Body of pancreas (tissue), 4 donors: ENCODE measurements around the gene TBC1D4. TPM values are rescaled to one million over a fixed set of nuclear protein-coding genes. Genes with fewer than 3 reads are reported as not detected.
A peak's percentile ranks its signal among the peaks of the same experiment; 100 is the strongest.

Experiments
- ATAC-seq: fragments of 150-250 bp; one replicate; pipeline ENCODE4 v1.9.1; 2016
- DNase-seq, 4 donors: peaks; one replicate each; pipeline ENCODE4 v3.0.0-alpha.2; 2019
- H3K27ac ChIP-seq, 4 donors: fragments of 200-600 bp; sonication (generic); 1 replicate in 3 of 4; 2 replicates in 1 of 4; pipeline versions ENCODE4 v1.5.1 to v1.6.1; 2016 to 2019; ENCODE audit warnings: mild to moderate bottlenecking in 1 of 4, mixed read lengths in 1 of 4, moderate library complexity in 1 of 4
- H3K27me3 ChIP-seq, 2 donors: fragments of 200-600 bp; sonication (generic); one replicate each; pipeline ENCODE4 v1.6.0; 2016; ENCODE audit warnings: mild to moderate bottlenecking in 1 of 2
- H3K36me3 ChIP-seq, 2 donors: fragments of 200-600 bp; sonication (generic); replicated peaks in 1 of 2; 2 replicates each; pipeline ENCODE4 v1.5.1; 2016; ENCODE audit warnings: low read depth in 2 of 2; ENCODE audit not compliant: insufficient read depth in 1 of 2
- H3K4me1 ChIP-seq: fragments of 200-600 bp; sonication (generic); one replicate; pipeline ENCODE4 v1.6.0; 2016
- H3K4me3 ChIP-seq, 2 donors: fragments of 200-600 bp; sonication (generic); 1 replicate in 1 of 2; 2 replicates in 1 of 2; pipeline ENCODE4 v1.5.1; 2016 to 2019
- H3K9me3 ChIP-seq, 3 donors: fragments of 200-600 bp; sonication (generic); 1 replicate in 2 of 3; 2 replicates in 1 of 3; pipeline ENCODE4 v1.5.1; 2016
- CTCF ChIP-seq, 7 experiments: fragments of 450-650 bp in 4 of 7; fragments of 200-600 bp in 3 of 7; sonication (generic) in 3 of 7; IDR thresholded peaks; one replicate each; pipeline ENCODE4 v1.5.1; 2016 to 2019; ENCODE audit warnings: antibody characterized with exemption in 7 of 7
- POLR2A ChIP-seq, 3 donors: fragments of 450-650 bp; IDR thresholded peaks; one replicate each; pipeline ENCODE4 v1.6.1; 2016; ENCODE audit warnings: antibody characterized with exemption in 3 of 3, mild to moderate bottlenecking in 2 of 3
- WGBS, 2 donors: methylation state at CpG; one replicate each; pipeline ENCODE4 v1.1.5; 2017; 5-methylcytosine and 5-hydroxymethylcytosine counted together
- intact Hi-C: fragments of 100-400 bp; cut with DNase I; formaldehyde crosslinking; loops from one replicate; pipeline ENCODE4 v1.15.1; 2023
- total RNA-seq, 2 donors: library from RNA; depleted of rRNA; stranded (reverse); fragments of >200 nt; gene quantifications; one replicate each; pipeline ENCODE4 v1.1.0, GENCODE V29; 2016

TBC1D4 gene
- total RNA-seq, 2 donors from 2014 or later = 28.3 to 29.7 TPM

GRCh38 chr13:75329097-75329496, 152.9 kb downstream of the TBC1D4 start:
- no peak overlapping the region for H3K4me3 ChIP-seq
- intact Hi-C loops = no loop called here
- 72 to 73% methylated on average over 4 to 5 of the region's 5 CpGs for whole genome bisulfite sequencing, 2 donors
- H3K9me3 ChIP-seq = no peaks in the 10 kb centered on the region
- no peak for TF ChIP-seq POLR2A (IDR thresholded peaks at IDR 0.05)
- TF ChIP-seq CTCF (IDR thresholded peaks at IDR 0.05) = no peak
- DNase-seq = no peak
- no peaks in the 10 kb centered on the region for H3K36me3 ChIP-seq
- H3K27me3 ChIP-seq = no peaks in the 10 kb centered on the region
- no peak for ATAC-seq
- H3K27ac ChIP-seq = no peak overlapping the region
- peaks cover 4% of the 10 kb centered on the region for H3K4me1 ChIP-seq

GRCh38 chr13:75327135-75327510, 154.8 kb downstream of the TBC1D4 start:
- ATAC-seq (no peak), DNase-seq (no peak)
- Histone ChIP-seq H3K36me3 (no peaks in the 10 kb centered on the region), H3K27ac (peak overlapping the region in 3 of 4 donors; percentile 31 to 58 (median 34)), H3K4me3 (no peak overlapping the region), H3K9me3 (no peaks in the 10 kb centered on the region), H3K4me1 (no peaks in the 10 kb centered on the region), H3K27me3 (no peaks in the 10 kb centered on the region)
- WGBS, 2 donors = 53 to 60% methylated on average over 3 of the region's 3 CpGs
- TF ChIP-seq CTCF (IDR thresholded peaks at IDR 0.05) (no peak), POLR2A (IDR thresholded peaks at IDR 0.05) (no peak)
- intact Hi-C loops = no loop called here

- Histone ChIP-seq H3K36me3 (no peaks in the 10 kb centered on the region), H3K27me3 (no peaks in the 10 kb centered on the region), H3K4me1 (no peaks in the 10 kb centered on the region), H3K9me3 (no peaks in the 10 kb centered on the region), H3K4me3 (no peak overlapping the region), H3K27ac (peak overlapping the region in 3 of 4 donors; percentile 31 to 58 (median 34))
- 54 to 70% methylated on average over 21 of the region's 21 CpGs for WGBS, 2 donors
- DNase-seq = no peak
- no peak for TF ChIP-seq POLR2A (IDR thresholded peaks at IDR 0.05)
- TF ChIP-seq CTCF (IDR thresholded peaks at IDR 0.05) = no peak
- peak; percentile 53 for ATAC-seq
- intact Hi-C loops = no loop called here
Measured at GRCh38 chr13:75326173-75327134, 155.5 kb downstream of the TBC1D4 start.

- TF ChIP-seq CTCF (IDR thresholded peaks at IDR 0.05) (no peak), POLR2A (IDR thresholded peaks at IDR 0.05) (no peak)
- Histone ChIP-seq H3K4me3 (no peak overlapping the region), H3K27ac (peak overlapping the region in 1 of 4 donors; percentile 58), H3K36me3 (no peaks in the 10 kb centered on the region), H3K9me3 (no peaks in the 10 kb centered on the region), H3K4me1 (no peaks in the 10 kb centered on the region), H3K27me3 (no peaks in the 10 kb centered on the region)
- WGBS, 2 donors = 61 to 65% methylated on average over 4 of the region's 4 CpGs
- ATAC-seq = no peak
- no peak for DNase-seq
- intact Hi-C loops = no loop called here
Measured at GRCh38 chr13:75325711-75326110, 156.3 kb downstream of the TBC1D4 start.
